AG08395 (cell line): ENCODE data around the gene MINDY4.
A peak's percentile ranks its signal among the peaks of the same experiment; 100 is the strongest.

ENCODE experiments used
- DNase-seq: peaks from one replicate; pipeline ENCODE4 v3.0.0; 2012; ENCODE audit warnings: mixed read lengths, low spot score

The MINDY4 gene

GRCh38 chr7:30835396-30835915, 64.2 kb downstream of the MINDY4 start:
- DNase-seq = no peak

- no peak for DNase-seq
These were observed 65.8 kb downstream of the MINDY4 start for GRCh38 chr7:30836991-30837390.

- no peak for DNase-seq
These were observed 66.4 kb downstream of the MINDY4 start for GRCh38 chr7:30837581-30837980.

- no peak for DNase-seq
These were observed 66.8 kb downstream of the MINDY4 start for GRCh38 chr7:30838008-30838407.

GRCh38 chr7:30840141-30841024, 69.2 kb downstream of the MINDY4 start:
- DNase-seq = no peak

- DNase-seq = no peak
These were observed 70.0 kb downstream of the MINDY4 start for GRCh38 chr7:30841025-30841735.

- DNase-seq = no peak
These were observed 70.8 kb downstream of the MINDY4 start for GRCh38 chr7:30841801-30842541.

GRCh38 chr7:30842542-30843451, 71.6 kb downstream of the MINDY4 start:
- peak; percentile 37 for DNase-seq

- no peak for DNase-seq
These were observed 72.7 kb downstream of the MINDY4 start for GRCh38 chr7:30843741-30844482.

GRCh38 chr7:30844483-30844874, 73.3 kb downstream of the MINDY4 start:
- no peak for DNase-seq

- DNase-seq = no peak
These were observed 73.7 kb downstream of the MINDY4 start for GRCh38 chr7:30844916-30845315.

- DNase-seq = peak; percentile 58
These were observed 74.4 kb downstream of the MINDY4 start for GRCh38 chr7:30845426-30846135.

- no peak for DNase-seq
These were observed 75.2 kb downstream of the MINDY4 start for GRCh38 chr7:30846378-30846777.

GRCh38 chr7:30848121-30848855, 77.1 kb downstream of the MINDY4 start:
- no peak for DNase-seq

GRCh38 chr7:30849565-30849964, 78.3 kb downstream of the MINDY4 start:
- DNase-seq = no peak

- no peak for DNase-seq
These were observed 79.2 kb downstream of the MINDY4 start for GRCh38 chr7:30850426-30850825.

GRCh38 chr7:30851651-30852307, 80.6 kb downstream of the MINDY4 start:
- peak; percentile 89 for DNase-seq

GRCh38 chr7:30852308-30852684, 81.1 kb downstream of the MINDY4 start:
- peak; percentile 68 for DNase-seq
